ENCODE data around the gene CAVIN1.

DNA sequence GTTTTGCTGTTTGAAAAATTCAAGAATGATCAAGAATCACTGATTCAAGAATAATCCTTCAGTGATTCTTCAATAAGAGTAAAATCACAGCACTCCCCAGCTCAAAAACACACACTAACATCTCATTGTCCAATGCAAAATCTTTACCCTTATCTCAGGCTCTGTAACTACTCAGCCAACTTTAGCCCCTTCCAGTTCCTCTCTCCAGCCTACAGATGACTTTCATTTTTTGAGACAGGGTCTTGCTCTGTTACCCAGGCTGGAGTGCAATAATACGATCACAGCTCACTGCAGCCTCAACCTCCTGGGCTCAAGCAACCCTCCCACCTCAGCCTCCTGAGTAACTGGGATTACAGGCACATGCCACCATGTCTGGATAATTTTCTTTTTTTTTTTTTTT lies 59.8 kb downstream of the CAVIN1 start:
- TF ChIP-seq, protein P1, sequence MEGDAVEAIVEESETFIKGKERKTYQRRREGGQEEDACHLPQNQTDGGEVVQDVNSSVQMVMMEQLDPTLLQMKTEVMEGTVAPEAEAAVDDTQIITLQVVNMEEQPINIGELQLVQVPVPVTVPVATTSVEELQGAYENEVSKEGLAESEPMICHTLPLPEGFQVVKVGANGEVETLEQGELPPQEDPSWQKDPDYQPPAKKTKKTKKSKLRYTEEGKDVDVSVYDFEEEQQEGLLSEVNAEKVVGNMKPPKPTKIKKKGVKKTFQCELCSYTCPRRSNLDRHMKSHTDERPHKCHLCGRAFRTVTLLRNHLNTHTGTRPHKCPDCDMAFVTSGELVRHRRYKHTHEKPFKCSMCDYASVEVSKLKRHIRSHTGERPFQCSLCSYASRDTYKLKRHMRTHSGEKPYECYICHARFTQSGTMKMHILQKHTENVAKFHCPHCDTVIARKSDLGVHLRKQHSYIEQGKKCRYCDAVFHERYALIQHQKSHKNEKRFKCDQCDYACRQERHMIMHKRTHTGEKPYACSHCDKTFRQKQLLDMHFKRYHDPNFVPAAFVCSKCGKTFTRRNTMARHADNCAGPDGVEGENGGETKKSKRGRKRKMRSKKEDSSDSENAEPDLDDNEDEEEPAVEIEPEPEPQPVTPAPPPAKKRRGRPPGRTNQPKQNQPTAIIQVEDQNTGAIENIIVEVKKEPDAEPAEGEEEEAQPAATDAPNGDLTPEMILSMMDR (IDR thresholded peaks at IDR 0.05) = no peak
- TF ChIP-seq POLR2A (IDR thresholded peaks at IDR 0.05) (no peak), POLR2AphosphoS5 (IDR thresholded peaks at IDR 0.05) (no peak)
